ENCODE results near the gene EYS. TPM values are rescaled to one million over a fixed set of nuclear protein-coding genes. Genes with fewer than 3 reads are reported as not detected.

Gene EYS
- total RNA-seq, 1 experiment from 2014 or later = 1.5 TPM

- no peak overlapping the region for H3K4me3 Mint-ChIP-seq (ENCODE audit: unreplicated experiment)
- H3K36me3 Mint-ChIP-seq (ENCODE audit: insufficient read depth, unreplicated experiment) = no peaks in the 10 kb centered on the region
- H3K27me3 Mint-ChIP-seq (ENCODE audit: insufficient read depth, unreplicated experiment) = no peaks in the 10 kb centered on the region
- no peak for TF ChIP-seq CTCF (IDR thresholded peaks at IDR 0.05; ENCODE audit: unreplicated experiment)
- DNase-seq (ENCODE audit: unreplicated experiment) = no peak
- BruUV-seq (replicated peaks) = no TSS peak
- H3K27ac Mint-ChIP-seq (ENCODE audit: low read depth, unreplicated experiment) = no peak overlapping the region
- POLR2A ChIA-PET = no interaction called here
- H3K4me1 Mint-ChIP-seq (ENCODE audit: insufficient read depth, unreplicated experiment) = no peaks in the 10 kb centered on the region
- CTCF ChIA-PET = no interaction called here
- intact Hi-C loops (cut with micrococcal nuclease) = no loop called here
- H3K9me3 Mint-ChIP-seq (ENCODE audit: unreplicated experiment) = no peaks in the 10 kb centered on the region
These were observed 917.5 kb downstream of the EYS start for GRCh38 chr6:64789476-64789875.

- ChIA-PET CTCF (interaction anchor here (0.6 kb wide), 2 partner anchors 1066 to 1610 kb away, joined by 3 read pairs; no protein-coding TSS in a partner anchor), POLR2A (no interaction called here)
- H3K4me1 Mint-ChIP-seq (ENCODE audit: insufficient read depth, unreplicated experiment) = no peaks in the 10 kb centered on the region
- no peaks in the 10 kb centered on the region for H3K27me3 Mint-ChIP-seq (ENCODE audit: insufficient read depth, unreplicated experiment)
- no peaks in the 10 kb centered on the region for H3K9me3 Mint-ChIP-seq (ENCODE audit: unreplicated experiment)
- TF ChIP-seq CTCF (IDR thresholded peaks at IDR 0.05; ENCODE audit: unreplicated experiment) = no peak
- H3K27ac Mint-ChIP-seq (ENCODE audit: low read depth, unreplicated experiment) = no peak overlapping the region
- H3K4me3 Mint-ChIP-seq (ENCODE audit: unreplicated experiment) = no peak overlapping the region
- no peak for DNase-seq (ENCODE audit: unreplicated experiment)
- no TSS peak for BruUV-seq (replicated peaks)
- intact Hi-C loops (cut with micrococcal nuclease) = no loop called here
- no peaks in the 10 kb centered on the region for H3K36me3 Mint-ChIP-seq (ENCODE audit: insufficient read depth, unreplicated experiment)
These were observed 920.3 kb downstream of the EYS start for GRCh38 chr6:64786736-64787135.

- intact Hi-C loops (cut with micrococcal nuclease) = no loop called here
- TF ChIP-seq CTCF (IDR thresholded peaks at IDR 0.05; ENCODE audit: unreplicated experiment) = no peak
- BruUV-seq (replicated peaks) = no TSS peak
These were observed 924.1 kb downstream of the EYS start for GRCh38 chr6:64782877-64783276.

DNA sequence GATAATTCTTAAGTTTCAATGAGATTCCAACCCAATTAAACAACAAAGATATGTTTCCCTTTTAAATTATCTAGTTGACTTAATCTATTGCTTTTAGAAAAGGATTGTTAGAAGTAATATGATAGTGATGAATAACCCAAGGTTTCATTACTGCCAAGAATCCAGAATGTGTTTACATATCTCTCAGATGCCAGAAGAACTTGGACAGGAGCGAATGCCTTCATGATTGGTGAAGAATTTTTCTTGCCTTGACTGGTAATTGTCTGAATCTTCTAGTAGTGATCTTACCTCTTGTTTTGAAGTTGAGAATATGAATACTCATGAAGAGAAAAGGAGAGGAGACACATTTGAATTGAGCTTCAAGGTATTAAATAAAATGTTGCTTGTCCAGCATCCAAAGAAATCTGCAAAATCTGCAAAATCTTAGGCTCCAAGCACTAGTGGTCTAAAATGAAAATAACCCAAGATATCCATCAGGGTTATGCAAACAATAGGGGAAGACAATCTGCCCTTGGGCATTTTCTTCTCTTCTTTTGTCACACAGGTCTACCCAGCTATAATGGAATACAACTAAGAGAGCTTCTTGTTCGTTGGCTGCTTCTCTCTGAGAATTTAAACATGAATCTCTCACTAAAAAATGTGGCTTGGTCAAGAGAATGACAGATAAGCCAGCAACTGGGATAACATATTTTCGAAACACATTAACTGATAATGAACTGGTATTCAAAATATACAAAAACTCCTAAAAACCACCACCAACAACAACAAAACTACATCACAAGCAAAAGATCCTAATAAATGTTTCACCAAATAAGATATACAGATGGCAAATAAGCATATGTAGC lies 928.9 kb downstream of the EYS start:
- BruUV-seq (replicated peaks) = no TSS peak
- Mint-ChIP-seq H3K27ac (ENCODE audit: low read depth, unreplicated experiment) (no peak overlapping the region), H3K9me3 (ENCODE audit: unreplicated experiment) (peaks cover 28% of the 10 kb centered on the region), H3K27me3 (ENCODE audit: insufficient read depth, unreplicated experiment) (no peaks in the 10 kb centered on the region), H3K4me1 (ENCODE audit: insufficient read depth, unreplicated experiment) (peaks cover 6% of the 10 kb centered on the region), H3K36me3 (ENCODE audit: insufficient read depth, unreplicated experiment) (peaks cover 6% of the 10 kb centered on the region), H3K4me3 (ENCODE audit: unreplicated experiment) (no peak overlapping the region)
- no peak for TF ChIP-seq CTCF (IDR thresholded peaks at IDR 0.05; ENCODE audit: unreplicated experiment)
- POLR2A ChIA-PET = no interaction called here
- intact Hi-C loops (cut with micrococcal nuclease) = no loop called here
- DNase-seq (ENCODE audit: unreplicated experiment) = peak; percentile 0
- CTCF ChIA-PET = no interaction called here

More at GRCh38 chr6:64782877-64783276, 924.1 kb downstream of the EYS start:
- peak; percentile 17 for DNase-seq (ENCODE audit: unreplicated experiment)
- Mint-ChIP-seq H3K4me1 (ENCODE audit: insufficient read depth, unreplicated experiment) (peaks cover 6% of the 10 kb centered on the region), H3K36me3 (ENCODE audit: insufficient read depth, unreplicated experiment) (no peaks in the 10 kb centered on the region), H3K27me3 (ENCODE audit: insufficient read depth, unreplicated experiment) (no peaks in the 10 kb centered on the region), H3K27ac (ENCODE audit: low read depth, unreplicated experiment) (no peak overlapping the region), H3K9me3 (ENCODE audit: unreplicated experiment) (peaks cover 27% of the 10 kb centered on the region), H3K4me3 (ENCODE audit: unreplicated experiment) (no peak overlapping the region)
- POLR2A ChIA-PET = no interaction called here
- CTCF ChIA-PET = no interaction called here

All from MCF 10A (cell line).